Posterior vena cava (tissue), 2 donors: ENCODE measurements around the gene RPSA. TPM values are rescaled to one million over a fixed set of nuclear protein-coding genes. Genes with fewer than 3 reads are reported as not detected.
"Not testable (repeated sequence)": the region's sequence is repeated elsewhere in the genome, so short reads cannot be mapped to it uniquely, and the experiment has no call there.

Experiments
- DNase-seq: peaks from one replicate; pipeline ENCODE4 v3.0.0-alpha.2; 2020; ENCODE audit warnings: low spot score
- intact Hi-C, 2 donors: fragments of 100-400 bp; cut with DNase I; formaldehyde crosslinking; loops; one replicate each; pipeline versions ENCODE4 v1.14.1 to v1.14.2; 2022 to 2023
- total RNA-seq, 2 donors: library from RNA; stranded (reverse); fragmentation: NEBNext Ultra II Directional; extraction: Animal tissue kit (Norgen Biotek cat#: 25700); gene quantifications; one replicate each; pipeline ENCODE4 v1.2.1, GENCODE V29; 2021
- donor health status: DM: yes; HTN: yes; CAD: no.
- donor health status: DM: yes; HTN: yes; CAD: no.

Gene RPSA
- total RNA-seq, 2 donors from 2014 or later: 674 to 783 TPM

- intact Hi-C loops: no loop called here
- no peak for DNase-seq
Observed at GRCh38 chr3:39414421-39414907, 7.9 kb downstream of the RPSA start.

DNA sequence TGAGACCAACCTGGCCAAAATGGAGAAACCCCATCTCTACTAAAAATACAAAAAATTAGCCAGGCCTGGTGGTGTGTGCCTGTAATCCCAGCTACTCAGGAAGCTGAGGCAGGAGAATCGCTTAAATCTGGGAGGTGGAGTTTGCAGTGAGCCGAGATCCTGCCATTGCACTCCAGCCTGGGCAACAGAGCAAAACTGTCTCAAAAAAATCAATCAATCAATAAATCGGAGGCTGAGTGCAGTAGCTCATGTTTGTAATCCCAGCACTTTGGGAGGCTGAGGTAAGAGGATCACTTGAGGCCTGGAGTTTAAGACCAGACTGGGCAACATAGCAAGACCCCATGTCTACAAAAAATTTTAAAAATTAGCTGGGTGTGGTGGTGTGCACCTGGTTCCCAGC is 8.8 kb downstream of the RPSA start:
- intact Hi-C loops, DNase-seq: not testable (repeated sequence)

GRCh38 chr3:39415983-39416382 is 9.5 kb downstream of the RPSA start:
- DNase-seq: no peak
- intact Hi-C loops: no loop called here

GRCh38 chr3:39416998-39417397 is 10.5 kb downstream of the RPSA start:
- DNase-seq, intact Hi-C loops: not testable (repeated sequence)

- intact Hi-C loops, DNase-seq: not testable (repeated sequence)
Observed at GRCh38 chr3:39418556-39419225, 12.2 kb downstream of the RPSA start.

GRCh38 chr3:39419742-39420315 is 13.3 kb downstream of the RPSA start:
- intact Hi-C loops: no loop called here
- no peak for DNase-seq

DNA sequence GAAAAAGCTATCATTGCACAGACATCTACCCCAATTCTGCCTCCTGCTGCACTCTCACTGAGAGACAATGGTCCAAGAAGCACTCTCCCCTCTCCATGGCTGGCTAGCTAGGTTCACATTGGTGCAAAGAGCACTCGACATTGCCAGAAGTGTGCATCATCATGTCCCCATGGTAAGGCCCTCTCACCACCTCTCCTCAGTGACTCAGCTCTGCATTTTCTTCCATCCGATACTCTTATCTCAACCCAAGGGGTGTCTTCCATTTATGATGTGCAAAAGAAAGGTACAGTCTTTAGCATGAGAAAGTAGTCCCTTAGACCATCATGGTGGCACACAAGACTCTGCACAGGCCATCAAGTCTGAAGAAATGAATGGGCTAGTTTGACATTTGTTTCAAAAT is 14.0 kb downstream of the RPSA start:
- no peak for DNase-seq
- intact Hi-C loops: no loop called here

DNA sequence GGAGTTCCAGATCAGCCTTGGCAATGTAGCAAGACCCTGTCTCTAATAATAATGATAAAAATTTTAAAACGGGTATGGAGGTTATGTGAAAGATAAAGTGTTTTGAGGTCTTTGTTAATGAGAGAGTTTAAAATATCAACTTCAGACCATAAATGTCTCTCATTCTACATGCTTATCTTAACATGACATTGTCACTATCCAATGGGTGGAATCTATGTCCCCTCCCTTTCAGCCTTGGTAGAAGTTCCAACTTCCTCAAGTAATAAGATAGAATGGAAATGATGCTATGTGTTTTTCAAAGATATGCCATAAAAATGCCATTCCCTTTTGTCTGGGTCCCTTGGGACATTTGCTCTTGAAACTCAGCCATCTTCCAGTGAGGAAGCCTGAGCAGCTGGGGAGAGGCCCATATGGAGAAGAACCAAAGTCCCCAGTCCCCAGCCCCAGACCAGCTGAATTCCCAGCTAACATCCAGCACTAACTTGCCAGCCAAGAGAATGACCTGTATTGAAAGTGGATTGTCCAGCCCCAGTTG is 17.0 kb downstream of the RPSA start:
- DNase-seq: no peak
- intact Hi-C loops: no loop called here

DNA sequence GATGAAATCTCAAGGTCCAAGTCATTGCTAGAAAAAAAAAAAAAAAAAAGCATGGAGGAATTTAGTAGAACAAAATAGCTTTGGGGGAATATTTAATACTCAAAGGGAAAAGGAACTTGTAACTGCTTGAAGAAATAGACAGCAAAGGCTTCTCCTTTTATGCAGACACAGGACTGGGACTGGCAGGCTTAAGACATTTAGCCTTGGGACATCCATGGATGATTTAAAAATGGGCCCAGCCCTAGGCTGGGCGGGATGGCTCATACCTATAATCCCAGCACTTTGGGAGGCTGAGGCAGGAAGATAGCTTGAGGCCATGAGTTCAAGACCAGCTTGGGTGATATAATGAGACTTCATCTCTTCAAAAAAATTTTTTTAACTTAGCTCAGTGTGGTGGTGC is 19.8 kb downstream of the RPSA start:
- DNase-seq: no peak
- intact Hi-C loops: no loop called here

- intact Hi-C loops: no loop called here
- DNase-seq: no peak
Observed at GRCh38 chr3:39427506-39427905, 21.0 kb downstream of the RPSA start.

- intact Hi-C loops: no loop called here
- no peak for DNase-seq
Observed at GRCh38 chr3:39428745-39429201, 22.3 kb downstream of the RPSA start.

- no peak for DNase-seq
- intact Hi-C loops: no loop called here
Observed at GRCh38 chr3:39429466-39429865, 22.9 kb downstream of the RPSA start.

GRCh38 chr3:39432342-39432741 is 25.8 kb downstream of the RPSA start:
- intact Hi-C loops: no loop called here
- DNase-seq: no peak

DNA sequence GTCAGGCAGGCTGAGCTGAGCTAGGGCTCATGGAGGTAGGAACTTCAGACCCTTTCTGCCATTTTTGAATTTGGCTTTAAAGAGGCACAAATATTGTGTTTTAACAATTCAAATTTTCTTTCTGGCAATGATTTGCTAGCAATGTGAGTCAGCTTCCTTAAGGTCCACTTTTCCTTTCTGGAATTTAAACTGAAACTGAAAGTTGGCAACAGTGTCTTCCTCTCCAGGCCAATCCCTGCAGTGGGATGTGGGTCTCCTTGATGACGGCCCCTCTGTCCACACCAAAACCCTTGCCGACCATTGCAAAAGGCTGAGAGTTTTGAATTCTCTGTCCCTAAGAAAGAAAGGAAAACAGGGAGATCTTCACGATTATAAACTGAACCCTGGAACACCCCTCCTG is 27.1 kb downstream of the RPSA start:
- no peak for DNase-seq
- intact Hi-C loops: no loop called here

GRCh38 chr3:39434574-39434973 is 28.1 kb downstream of the RPSA start:
- intact Hi-C loops: no loop called here
- DNase-seq: no peak

DNA sequence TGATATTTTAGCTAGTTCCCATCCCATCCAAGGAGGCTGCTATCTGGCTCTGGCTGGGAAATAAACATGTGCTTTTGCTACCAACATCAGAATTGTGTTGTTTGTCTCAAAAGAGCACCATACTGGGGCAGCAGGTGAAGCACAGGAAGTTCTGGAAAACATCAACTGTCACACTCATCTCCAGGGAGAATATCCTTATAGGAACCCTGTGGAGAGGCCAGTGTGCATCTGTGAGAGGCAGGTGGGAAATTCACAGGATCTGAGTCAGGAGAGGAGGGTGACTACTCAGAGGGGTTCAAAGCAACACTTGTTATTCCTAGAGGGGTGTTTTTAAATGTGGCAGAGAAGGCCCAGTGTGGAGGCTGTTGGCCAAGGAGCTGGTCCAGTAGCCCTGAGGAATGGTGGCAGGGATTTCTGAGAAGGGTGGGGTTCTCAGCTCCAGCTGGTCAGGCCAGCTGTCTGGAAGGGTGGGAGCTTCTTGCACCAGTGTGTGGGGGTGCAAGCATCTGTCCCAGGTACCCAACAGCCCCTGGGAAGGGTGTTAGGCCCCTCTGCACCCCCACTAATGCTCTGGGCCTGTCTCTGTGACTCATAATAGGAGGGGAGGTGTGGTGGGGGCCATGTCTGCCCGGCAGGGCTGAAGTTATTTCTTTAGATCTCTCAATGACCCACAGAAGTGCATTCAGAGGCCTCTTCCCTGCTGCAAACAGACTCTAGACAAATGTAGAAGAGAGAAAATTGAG is 28.7 kb downstream of the RPSA start:
- intact Hi-C loops: no loop called here
- DNase-seq: no peak

GRCh38 chr3:39438880-39439279 is 32.4 kb downstream of the RPSA start:
- no peak for DNase-seq
- intact Hi-C loops: no loop called here

- intact Hi-C loops: no loop called here
- no peak for DNase-seq
Observed at GRCh38 chr3:39440316-39440715, 33.8 kb downstream of the RPSA start.

- no peak for DNase-seq
- intact Hi-C loops: no loop called here
Observed at GRCh38 chr3:39443530-39443929, 37.0 kb downstream of the RPSA start.

- no peak for DNase-seq
- intact Hi-C loops: no loop called here
Observed at GRCh38 chr3:39445927-39446326, 39.4 kb downstream of the RPSA start.
